K562 (cell line): ENCODE data around the gene FAM89B. TPM values are rescaled to one million over a fixed set of nuclear protein-coding genes. Genes with fewer than 3 reads are reported as not detected.

Experiments
- ATAC-seq: fragments of 200-7000 bp; cut with Tn5 transposase; 3 replicates; pipeline ENCODE4 v1.9.1; 2020; ENCODE audit warnings: moderate library complexity
- BruUV-seq: library from RNA; stranded (reverse); fragments of 400-500 nt; replicated peaks from 2 replicates; lab custom pipeline; 2021; lab: Mats Ljungman, UMichigan
- CTCF ChIA-PET: fragments of 300-600 bp; formaldehyde crosslinking; extraction: SDS; loops from one replicate; lab custom pipeline; 2021; ENCODE audit warnings: low intra/inter-chr PET ratio; lab: Yijun Ruan, JAX
- POLR2A ChIA-PET: fragments of 300-600, 350-650 bp; sonication (Branson Sonifier 250); formaldehyde crosslinking; extraction: SDS; loops from one replicate; lab custom pipeline; 2021; ENCODE audit warnings: antibody characterized with exemption, inconsistent platforms; lab: Yijun Ruan, JAX
- DNase-seq, 4 experiments: peaks; one replicate each; pipeline versions ENCODE4 v3.0.0 to v3.0.0-alpha.2; 2011 to 2018; ENCODE audit warnings: low spot score in 3 of 4, mixed read lengths in 3 of 4; ENCODE audit errors: extremely low read depth in 1 of 4
- FAIRE-seq: peaks from 2 replicates; lab custom pipeline; 2011; peaks lifted over from hg19 to GRCh38; lab: Jason Lieb, UNC
- H2AFZ ChIP-seq: 2 replicates; pipeline ENCODE4 v1.6.0; 2011; ENCODE audit warnings: low read depth, low read length, control low read depth, inconsistent platforms
- H3K27ac ChIP-seq: fragments of 200-600 bp; 3 replicates; pipeline ENCODE4 v1.8.0; 2011; ENCODE audit warnings: low read depth, mild to moderate bottlenecking, control low read depth, inconsistent platforms, low read length, moderate library complexity, mixed read lengths; ENCODE audit errors: extremely low read depth
- H3K27me3 ChIP-seq, 2 experiments: fragments of 300-600 bp in 1 of 2; 2 replicates in 1 of 2; 3 replicates in 1 of 2; pipeline versions ENCODE4 v1.6.0 to v1.8.0; 2011; ENCODE audit warnings: inconsistent platforms in 2 of 2, low read length in 2 of 2, mild to moderate bottlenecking in 1 of 2, mixed read lengths in 1 of 2, moderate library complexity in 1 of 2; ENCODE audit not compliant: control insufficient read depth in 2 of 2, insufficient read depth in 2 of 2
- H3K36me3 ChIP-seq: fragments of 300-600 bp; 3 replicates; pipeline ENCODE4 v1.8.0; 2011; ENCODE audit warnings: mild to moderate bottlenecking, low read length, inconsistent platforms; ENCODE audit not compliant: control insufficient read depth, insufficient read depth
- H3K4me1 ChIP-seq, 2 experiments: fragments of 200-600 bp in 1 of 2; replicated peaks in 1 of 2; 2 replicates in 1 of 2; 3 replicates in 1 of 2; pipeline versions ENCODE4 v1.5.1 to v1.8.0; 2011; ENCODE audit warnings: inconsistent platforms in 2 of 2, low read length in 2 of 2, mild to moderate bottlenecking in 1 of 2, mixed read lengths in 1 of 2, moderate library complexity in 1 of 2; ENCODE audit not compliant: control insufficient read depth in 2 of 2, insufficient read depth in 2 of 2
- H3K4me2 ChIP-seq: 2 replicates; pipeline ENCODE4 v1.6.1; 2011; ENCODE audit warnings: low read length, control low read depth, inconsistent platforms, mixed read lengths; ENCODE audit not compliant: insufficient read depth
- H3K4me3 ChIP-seq: fragments of 200-600 bp; sonication (generic), shearing (Covaris generic); 2 replicates; pipeline ENCODE4 v1.5.1; 2016; ENCODE audit warnings: control low read depth, inconsistent platforms
- H3K79me2 ChIP-seq: fragments of 200-600 bp; 3 replicates; pipeline ENCODE4 v1.8.0; 2011; ENCODE audit warnings: low read length, inconsistent platforms; ENCODE audit not compliant: control insufficient read depth, insufficient read depth
- H3K9ac ChIP-seq, 2 experiments: 2 replicates each; pipeline versions ENCODE4 v1.6.0 to v1.6.1; 2011; ENCODE audit warnings: low read depth in 2 of 2, low read length in 2 of 2, control low read depth in 1 of 2, inconsistent platforms in 1 of 2, mild to moderate bottlenecking in 1 of 2, mixed read lengths in 1 of 2; ENCODE audit not compliant: insufficient read depth in 1 of 2
- H3K9me1 ChIP-seq: one replicate; pipeline ENCODE4 v1.6.0; 2011; ENCODE audit warnings: inconsistent platforms, mild to moderate bottlenecking, low read length, moderate library complexity; ENCODE audit not compliant: control insufficient read depth, insufficient read depth
- H3K9me3 ChIP-seq: replicated peaks from 2 replicates; pipeline ENCODE4 v1.5.1; 2011; ENCODE audit warnings: low read depth, low read length, inconsistent platforms; ENCODE audit not compliant: control insufficient read depth, insufficient read depth
- H4K20me1 ChIP-seq: replicated peaks from 2 replicates; pipeline ENCODE4 v1.6.1; 2011; ENCODE audit warnings: low read length, inconsistent platforms, mixed read lengths; ENCODE audit not compliant: control insufficient read depth, insufficient read depth
- BRF2 ChIP-seq: IDR thresholded peaks from 3 replicates; pipeline ENCODE4 v1.6.1; 2011; ENCODE audit warnings: borderline replicate concordance, mild to moderate bottlenecking; ENCODE audit not compliant: insufficient read length, insufficient read depth
- CBX5 ChIP-seq: IDR thresholded peaks from 2 replicates; pipeline ENCODE4 v1.6.1; 2014; ENCODE audit warnings: low read depth, borderline replicate concordance
- CSDE1 ChIP-seq, 2 experiments: fragments of 450-650 bp; IDR thresholded peaks; 2 replicates each; pipeline ENCODE4 v1.6.1; 2016; ENCODE audit warnings: mild to moderate bottlenecking in 1 of 2
- CTCF ChIP-seq, 3 experiments: IDR thresholded peaks in 2 of 3; conservative IDR thresholded peaks in 1 of 3; 2 replicates each; pipeline ENCODE4 v1.5.1; 2011 to 2012; ENCODE audit warnings: low read length in 3 of 3, mild to moderate bottlenecking in 3 of 3, control low read depth in 2 of 3, improper control_type of control experiment in 1 of 3, inconsistent platforms in 1 of 3, low read depth in 1 of 3, mixed read lengths in 1 of 3, moderate library complexity in 1 of 3; ENCODE audit not compliant: insufficient read depth in 2 of 3
- ETS1 ChIP-seq: conservative IDR thresholded peaks from 2 replicates; pipeline ENCODE4 v1.6.1; 2011; ENCODE audit warnings: low read depth, mild to moderate bottlenecking, low read length; ENCODE audit not compliant: control insufficient read depth
- FOS ChIP-seq: IDR thresholded peaks from 3 replicates; pipeline ENCODE4 v1.6.1; 2011; ENCODE audit not compliant: insufficient read length; ENCODE audit errors: extremely low read depth
- FOXA3 ChIP-seq, 2 experiments: fragments of 450-650 bp in 1 of 2; sonication (generic) in 1 of 2; formaldehyde crosslinking; IDR thresholded peaks in 1 of 2; conservative IDR thresholded peaks in 1 of 2; 2 replicates each; pipeline versions ENCODE4 v1.4.0 to v1.8.0; 2020 to 2022; ENCODE audit warnings: mild to moderate bottlenecking in 2 of 2, missing genetic modification reagents in 1 of 2
- GATA2 ChIP-seq: sonication (generic); formaldehyde crosslinking; IDR thresholded peaks from 2 replicates; pipeline ENCODE4 v1.4.0; 2020; ENCODE audit warnings: mild to moderate bottlenecking, missing genetic modification reagents
- KLF16 ChIP-seq: IDR thresholded peaks from 2 replicates; pipeline ENCODE4 v1.6.1; 2016; ENCODE audit warnings: antibody characterized with exemption
- MTF1 ChIP-seq: fragments of 250-450 bp; sonication (Bioruptor Pico); IDR thresholded peaks from 2 replicates; pipeline ENCODE4 v1.9.0; 2021; ENCODE audit warnings: moderate library complexity, mild to moderate bottlenecking, inconsistent platforms, borderline replicate concordance
- RBM39 ChIP-seq: fragments of 200-400 bp; formaldehyde crosslinking; optimal IDR thresholded peaks from 2 replicates; pipeline ENCODE3; 2018; ENCODE audit warnings: low read depth, low read length
- SMARCA4 ChIP-seq: fragments of 450-650 bp; IDR thresholded peaks from 2 replicates; pipeline ENCODE4 v1.6.1; 2016
- SP1 ChIP-seq: sonication (generic); formaldehyde crosslinking; IDR thresholded peaks from 2 replicates; pipeline ENCODE4 v1.8.1; 2022; ENCODE audit warnings: mild to moderate bottlenecking, missing genetic modification reagents
- ZC3H8 ChIP-seq: fragments of 450-650 bp; IDR thresholded peaks from 2 replicates; pipeline ENCODE4 v1.6.1; 2017
- ZNF354B ChIP-seq: fragments of 250-450 bp; sonication (Bioruptor Pico); IDR thresholded peaks from 2 replicates; pipeline ENCODE4 v1.4.0; 2020
- ZNF41 ChIP-seq: fragments of 250-450 bp; sonication (Bioruptor Pico); conservative IDR thresholded peaks from 2 replicates; pipeline ENCODE4 v1.4.0; 2020; ENCODE audit warnings: mild to moderate bottlenecking
- ZNF57 ChIP-seq: fragments of 450-650 bp; formaldehyde crosslinking; IDR thresholded peaks from 2 replicates; pipeline ENCODE4 v1.4.0; 2020; ENCODE audit warnings: mild to moderate bottlenecking, moderate library complexity
- ZNF707 ChIP-seq: fragments of 250-450 bp; sonication (Bioruptor Pico); conservative IDR thresholded peaks from 2 replicates; pipeline ENCODE4 v1.8.0; 2022; ENCODE audit warnings: inconsistent platforms, mild to moderate bottlenecking, moderate library complexity
- WGBS: fragments of 100-300 bp; shearing (Covaris generic); methylation state at CpG from one replicate; pipeline ENCODE4 v1.1.6; 2016; ENCODE audit warnings: low coverage, mixed read lengths; ENCODE audit not compliant: insufficient coverage; ENCODE audit errors: missing lambda C conversion rate; 5-methylcytosine and 5-hydroxymethylcytosine counted together
- in situ Hi-C: fragments of 300-500 bp; cut with MboI; formaldehyde crosslinking; loops from 4 replicates; pipeline ENCODE4 v1.15.0; 2018; ENCODE audit warnings: inconsistent platforms, mixed read lengths
- intact Hi-C: fragments of 100-400 bp; cut with micrococcal nuclease; formaldehyde crosslinking; loops from 2 replicates; pipeline ENCODE4 v1.14.2; 2022
- polyA plus RNA-seq, 8 experiments: library from polyadenylated mRNA; depleted of rRNA in 4 of 8; stranded (reverse) in 5 of 8; unstranded in 3 of 8; fragments of >200 nt; fragmentation: Nextera tagmentation in 2 of 8; fragmentation: Illumina TruSeq in 1 of 8; extraction: Ambion mirVana in 2 of 8; extraction: Trizol in 1 of 8; gene quantifications; 2 replicates each; pipeline versions ENCODE4 v1.2.1 to v1.2.3, GENCODE V29; 2011 to 2014; ENCODE audit warnings: inconsistent platforms in 1 of 8, missing spikeins in 1 of 8
- total RNA-seq, 7 experiments: library from RNA; depleted of rRNA in 6 of 7; stranded (reverse); fragments of >200 nt in 6 of 7; fragmentation: Illumina TruSeq in 2 of 7; extraction: Trizol in 2 of 7; gene quantifications; 2 replicates each; pipeline versions ENCODE4 v1.2.1 to v1.2.3, GENCODE V29; 2011 to 2021; ENCODE audit warnings: low replicate concordance in 1 of 7

FAM89B gene
- total and polyA plus RNA-seq, 9 of the 15 experiments (the other 6 are each of a cell fraction or from before 2014, with no cell fraction given) = 0.32 to 27.6 (median 11.9) TPM

- Histone ChIP-seq H3K9ac (no peak overlapping the region), H4K20me1 (0 out of 2 replicates have a peak, but pooled peaks cover 4% of the 10 kb centered on the region), H2AFZ (no peak overlapping the region), H3K36me3 (peaks cover 40% of the 10 kb centered on the region; the same call in 2 of the 3 replicates), H3K79me2 (no peaks in the 10 kb centered on the region; the same call in 2 of the 3 replicates), H3K27me3 (no peaks in the 10 kb centered on the region), H3K4me2 (no peak overlapping the region), H3K9me3 (no peaks in the 10 kb centered on the region), H3K27ac (no peak overlapping the region), H3K4me3 (no peak overlapping the region), H3K9me1 (peaks cover 4% of the 10 kb centered on the region), H3K4me1 (peaks cover 15 to 61% of the 10 kb centered on the region in 2 experiments)
- FAIRE-seq (no peak), ATAC-seq (no peak), DNase-seq (no peak)
- ChIA-PET POLR2A (interaction anchor here (0.9 to 3.4 kb wide), 12 partner anchors 8 to 93 kb away, joined by 3 to 17 read pairs (median 6); partner anchors contain the start of genes EHBP1L1, MALAT1 and PCNX3), CTCF (interaction anchor here (0.5 kb wide), 1 partner anchor 226 kb away, joined by 3 read pairs; no protein-coding TSS in a partner anchor)
- BruUV-seq = no TSS peak
- in situ Hi-C loops = no loop called here
- intact Hi-C loops = no loop called here
- 84% methylated on average over 17 of the region's 22 CpGs for WGBS
- TF ChIP-seq SP1 (CRISPR knock-in tag) (no peak), ZNF707 (no peak), ZC3H8 (no peak), RBM39 (no peak), MTF1 (no peak), ZNF41 (CRISPR knock-in tag) (no peak), ZNF57 (no peak), FOXA3 (CRISPR knock-in tag; conservative IDR thresholded peaks at IDR 0.05 in 1 of 2, IDR thresholded peaks at IDR 0.05 in 1 of 2) (no peak), FOS (no peak), CSDE1 (IDR thresholded peaks at IDR 0.05) (no peak), GATA2 (no peak), BRF2 (no peak), ETS1 (no peak), CTCF (IDR thresholded peaks at IDR 0.05 in 2 of 3, conservative IDR thresholded peaks at IDR 0.05 in 1 of 3; ENCODE audit: insufficient read depth in 2 of 3, low read depth in 1 of 3, low read length in 3 of 3) (no peak), KLF16 (no peak), CBX5 (no peak), SMARCA4 (no peak), ZNF354B (CRISPR knock-in tag) (no peak)
These were observed 20.6 kb downstream of the FAM89B start for GRCh38 chr11:65592858-65593517.
